Measurements from ENCODE around the gene RNF175. TPM values are rescaled to one million over a fixed set of nuclear protein-coding genes. Genes with fewer than 3 reads are reported as not detected.

The RNF175 gene
- total RNA-seq, result not detected in 2 replicates

GRCh38 chr4:153759407-153760316, at the start of gene RNF175:
TSS of gene RNF175 (minus strand) at chr4:153760024. CDS start at chr4:153759862, 162 bp downstream.

GRCh38 chr4:153788413-153789276, 28.8 kb upstream of the RNF175 start, which contains the start of gene SFRP2:
TSS of gene SFRP2 (minus strand) at chr4:153789083. CDS start at chr4:153788835, 248 bp downstream.

GRCh38 chr4:153684182-153684970, 75.4 kb downstream of the RNF175 start, which contains the start of gene TLR2:
TSS of gene TLR2 (plus strand) at chr4:153684280. CDS start at chr4:153702908, 18,628 bp downstream.

Other genes starting within 250 kb of the RNF175 start
- 0.22 and 0.29 TPM in 2 replicates for gene TLR2, start 75.7 kb downstream of the RNF175 start, total RNA-seq
- gene SFRP2, start 29.1 kb upstream of the RNF175 start, total RNA-seq, result 1.4 TPM in 1 of 2 replicates, not detected in the other